ENCODE measurements around the gene CFAP20DC. TPM values are rescaled to one million over a fixed set of nuclear protein-coding genes. Genes with fewer than 3 reads are reported as not detected.

CFAP20DC gene
- total and polyA plus RNA-seq, 2 experiments from 2014 or later, result 2.2 to 2.3 TPM

GRCh38 chr3:58798312-58798711 is 251.5 kb downstream of the CFAP20DC start:
- Histone ChIP-seq H4K20me1 (ENCODE audit: insufficient read depth, poor library complexity, severe bottlenecking) (no peaks in the 10 kb centered on the region), H3K36me3 (replicated peaks; ENCODE audit: insufficient read depth, low read depth) (no peaks in the 10 kb centered on the region), H3K9me2 (replicated peaks; ENCODE audit: insufficient read depth) (no peaks in the 10 kb centered on the region), H3K27ac (no peak overlapping the region), H3K9me3 (ENCODE audit: low read depth) (no peaks in the 10 kb centered on the region), H3K4me2 (no peak overlapping the region), H3K4me3 (no peak overlapping the region), H3K27me3 (no peaks in the 10 kb centered on the region), H3K79me2 (no peaks in the 10 kb centered on the region), H2AFZ (no peak overlapping the region), H3K4me1 (ENCODE audit: insufficient read depth) (no peaks in the 10 kb centered on the region)
- 92% methylated on average over 2 of the region's 2 CpGs for WGBS (ENCODE audit: low lambda C conversion rate, missing lambda C conversion rate)
- TF ChIP-seq EZH2 (IDR thresholded peaks at IDR 0.05; ENCODE audit: borderline replicate concordance) (no peak), EZH2phosphoT487 (IDR thresholded peaks at IDR 0.05; ENCODE audit: low read depth, severe bottlenecking, unreplicated experiment) (no peak), CTCF (IDR thresholded peaks at IDR 0.05; ENCODE audit: poor library complexity) (no peak)
- DNase-seq (ENCODE audit: low spot score), result no peak

- Histone ChIP-seq H3K27me3 (no peaks in the 10 kb centered on the region), H3K9me2 (replicated peaks; ENCODE audit: insufficient read depth) (no peaks in the 10 kb centered on the region), H3K27ac (no peak overlapping the region), H3K9me3 (ENCODE audit: low read depth) (no peaks in the 10 kb centered on the region), H2AFZ (no peak overlapping the region), H3K4me3 (no peak overlapping the region), H4K20me1 (ENCODE audit: insufficient read depth, poor library complexity, severe bottlenecking) (no peaks in the 10 kb centered on the region), H3K79me2 (no peaks in the 10 kb centered on the region), H3K36me3 (replicated peaks; ENCODE audit: insufficient read depth, low read depth) (no peaks in the 10 kb centered on the region), H3K4me1 (ENCODE audit: insufficient read depth) (no peaks in the 10 kb centered on the region), H3K4me2 (no peak overlapping the region)
- DNase-seq (ENCODE audit: low spot score), result no peak
- WGBS (ENCODE audit: low lambda C conversion rate, missing lambda C conversion rate), result 96% methylated on average over 4 of the region's 4 CpGs
- TF ChIP-seq EZH2 (IDR thresholded peaks at IDR 0.05; ENCODE audit: borderline replicate concordance) (no peak), CTCF (IDR thresholded peaks at IDR 0.05; ENCODE audit: poor library complexity) (no peak), EZH2phosphoT487 (IDR thresholded peaks at IDR 0.05; ENCODE audit: low read depth, severe bottlenecking, unreplicated experiment) (no peak)
These were observed 255.1 kb downstream of the CFAP20DC start for GRCh38 chr3:58794750-58795149.

GRCh38 chr3:58793938-58794337 is 255.9 kb downstream of the CFAP20DC start:
- TF ChIP-seq CTCF (IDR thresholded peaks at IDR 0.05; ENCODE audit: poor library complexity), result no peak
- no peak for TF ChIP-seq EZH2phosphoT487 (IDR thresholded peaks at IDR 0.05; ENCODE audit: low read depth, severe bottlenecking, unreplicated experiment)
- no peak for TF ChIP-seq EZH2 (IDR thresholded peaks at IDR 0.05; ENCODE audit: borderline replicate concordance)
- Histone ChIP-seq H3K4me2 (peak overlapping the region; percentile 28), H3K79me2 (no peaks in the 10 kb centered on the region), H2AFZ (no peak overlapping the region), H3K4me1 (ENCODE audit: insufficient read depth) (no peaks in the 10 kb centered on the region), H3K9me2 (replicated peaks; ENCODE audit: insufficient read depth) (no peaks in the 10 kb centered on the region), H3K4me3 (no peak overlapping the region), H3K27me3 (no peaks in the 10 kb centered on the region), H4K20me1 (ENCODE audit: insufficient read depth, poor library complexity, severe bottlenecking) (no peaks in the 10 kb centered on the region), H3K9me3 (ENCODE audit: low read depth) (no peaks in the 10 kb centered on the region), H3K27ac (no peak overlapping the region), H3K36me3 (replicated peaks; ENCODE audit: insufficient read depth, low read depth) (no peaks in the 10 kb centered on the region)
- WGBS (ENCODE audit: low lambda C conversion rate, missing lambda C conversion rate), result 61% methylated on average over 3 of the region's 3 CpGs
- no peak for DNase-seq (ENCODE audit: low spot score)
